HG03280 (cell line): ENCODE results near the gene EFR3B.
"Not testable (repeated sequence)": the region's sequence is repeated elsewhere in the genome, so short reads cannot be mapped to it uniquely, and the experiment has no call there.

Experiments
- ATAC-seq: cut with Tn5 transposase; IDR thresholded peaks from one replicate; pipeline ENCODE4 v1.9.1; 2021; ENCODE audit warnings: mild to moderate bottlenecking, moderate library complexity; ENCODE audit not compliant: unreplicated experiment

EFR3B gene

DNA sequence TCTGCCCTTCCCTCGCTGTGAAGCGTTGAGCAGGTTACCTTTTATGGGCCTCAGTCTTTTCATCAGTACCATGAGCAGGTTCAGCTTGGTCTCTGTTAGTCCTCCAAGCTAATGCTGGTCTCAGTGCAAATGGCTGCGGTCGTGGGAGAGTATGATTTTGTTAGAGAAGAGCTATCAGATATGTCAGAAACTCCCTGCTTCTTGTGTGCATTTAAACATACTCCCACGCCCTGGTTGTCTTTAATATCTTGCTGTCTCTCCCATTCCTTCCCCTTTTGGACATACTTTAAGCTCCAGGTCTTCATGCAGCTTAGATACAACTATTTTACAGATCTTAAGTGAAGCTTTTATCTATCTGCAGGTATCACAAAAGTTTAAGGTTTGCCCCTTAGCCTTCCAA lies 62.9 kb downstream of the EFR3B start:
- no peak for ATAC-seq

DNA sequence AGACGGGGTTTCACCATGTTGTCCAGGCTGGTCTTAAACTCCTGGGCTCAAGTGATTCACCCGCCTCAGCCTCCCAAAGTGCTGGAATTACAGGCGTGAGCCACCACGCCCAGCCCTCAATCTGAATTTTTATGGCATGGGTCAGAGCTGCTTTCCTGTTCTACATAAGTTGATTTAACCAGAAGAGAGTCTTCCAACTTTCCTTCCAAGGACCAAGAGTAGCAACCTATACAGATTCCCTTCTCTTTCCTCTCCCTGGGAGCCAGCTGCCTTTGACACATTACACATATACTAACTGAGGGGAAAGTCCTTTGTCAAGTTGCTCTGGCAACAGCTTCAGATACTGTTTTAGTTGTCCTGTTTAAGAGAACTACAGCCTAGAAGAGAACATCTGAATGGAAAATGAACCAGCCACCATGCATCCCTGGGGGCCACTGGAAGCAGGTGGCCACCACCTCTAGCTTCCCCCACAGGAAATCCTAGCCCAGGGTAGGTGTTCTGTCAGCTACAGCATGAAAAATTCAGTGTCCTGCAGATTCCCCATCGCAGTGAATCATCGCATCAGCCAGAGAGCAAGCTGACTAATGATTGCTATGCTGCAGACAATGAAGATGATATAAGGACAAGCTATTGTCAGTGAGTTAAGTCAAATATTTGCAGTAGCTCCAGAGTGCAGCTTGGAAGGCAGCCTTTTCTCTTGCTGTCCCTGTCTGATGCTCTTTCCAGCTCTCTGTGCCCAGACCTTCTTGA lies 63.6 kb downstream of the EFR3B start:
- ATAC-seq = no peak

GRCh38 chr2:25109822-25110221 lies 67.9 kb downstream of the EFR3B start:
- no peak for ATAC-seq

GRCh38 chr2:25112113-25112512 lies 70.2 kb downstream of the EFR3B start:
- no peak for ATAC-seq

GRCh38 chr2:25115249-25115883 lies 73.5 kb downstream of the EFR3B start:
- no peak for ATAC-seq

- ATAC-seq = no peak
These were observed 74.0 kb downstream of the EFR3B start for GRCh38 chr2:25115902-25116301.

DNA sequence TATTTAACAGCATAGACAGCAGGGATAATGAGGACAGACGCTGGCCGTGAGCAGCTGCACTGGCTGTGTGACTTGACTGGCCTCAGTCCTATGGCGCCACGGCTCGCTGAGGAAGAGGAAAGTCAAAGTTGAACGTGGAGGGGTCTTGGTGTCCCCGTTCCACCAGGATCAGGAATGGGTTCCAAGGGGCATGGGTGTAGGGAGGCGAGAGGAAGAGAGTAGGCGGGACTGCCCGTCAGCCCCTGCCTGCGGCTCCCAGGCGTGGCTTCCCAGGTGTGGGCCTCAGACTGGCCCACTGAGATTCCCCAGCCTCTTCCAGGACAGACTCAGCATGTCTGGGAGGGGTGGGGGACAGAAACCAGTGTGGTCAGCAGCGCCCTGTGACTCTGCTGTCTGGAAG lies 75.1 kb downstream of the EFR3B start:
- no peak for ATAC-seq

DNA sequence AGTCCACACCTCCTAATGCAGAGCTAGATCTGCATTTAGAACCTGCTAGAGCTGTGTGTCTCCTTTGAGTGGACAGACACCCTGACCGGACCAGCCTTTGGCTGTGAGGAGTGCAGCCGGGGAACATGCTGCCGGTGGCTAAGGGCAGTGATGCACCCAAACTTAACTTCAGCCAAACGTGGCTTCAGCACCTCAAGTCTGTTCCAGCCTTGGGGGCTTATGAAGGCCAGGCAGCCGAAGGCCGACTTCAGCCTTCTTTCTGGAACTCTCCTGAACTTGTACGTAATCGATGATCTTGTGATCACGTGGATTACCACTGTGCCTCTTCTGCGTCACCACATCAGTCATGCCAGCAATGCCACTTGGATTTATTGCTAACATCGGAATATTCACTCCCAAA lies 77.4 kb downstream of the EFR3B start:
- no peak for ATAC-seq

GRCh38 chr2:25122367-25122766 lies 80.5 kb downstream of the EFR3B start:
- no peak for ATAC-seq

DNA sequence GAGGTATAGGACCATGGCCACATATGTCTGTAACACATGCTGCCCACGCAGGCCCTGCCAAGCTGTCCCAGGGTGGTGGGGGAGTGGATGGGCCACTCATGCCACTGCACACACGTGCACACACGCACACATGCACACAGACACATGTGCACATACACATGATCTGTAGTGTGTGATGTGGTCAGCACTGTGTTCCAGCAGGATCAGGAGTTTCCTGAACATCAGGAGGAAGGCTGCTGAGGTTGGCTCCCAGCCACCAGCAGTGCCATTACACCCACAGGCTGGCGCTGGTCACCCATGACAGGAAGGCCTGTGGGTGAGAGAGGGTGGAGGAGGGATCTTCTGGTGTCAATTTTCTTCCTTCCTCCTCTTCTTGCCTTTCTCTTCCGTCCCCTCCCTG lies 81.8 kb downstream of the EFR3B start:
- no peak for ATAC-seq

GRCh38 chr2:25125189-25125588 lies 83.3 kb downstream of the EFR3B start:
- no peak for ATAC-seq

DNA sequence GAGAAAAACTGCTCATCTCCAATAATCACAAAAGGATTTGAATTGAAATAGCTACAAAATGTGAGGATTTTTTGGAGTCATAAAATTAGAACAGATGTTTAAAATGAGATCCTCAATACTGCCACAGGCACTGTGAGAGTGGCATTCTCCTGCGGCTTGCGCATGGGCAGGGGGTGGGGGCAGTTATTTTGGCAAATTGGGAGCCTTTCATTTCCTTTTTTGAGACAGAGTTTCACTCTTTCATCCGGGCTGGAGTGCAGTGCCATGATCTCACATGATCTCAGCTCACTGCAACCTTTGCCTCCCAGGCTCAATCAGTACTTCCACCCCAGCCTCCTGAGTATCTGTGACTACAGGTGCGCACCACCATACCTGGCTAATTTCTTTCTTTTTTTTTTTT lies 84.1 kb downstream of the EFR3B start:
- no peak for ATAC-seq

DNA sequence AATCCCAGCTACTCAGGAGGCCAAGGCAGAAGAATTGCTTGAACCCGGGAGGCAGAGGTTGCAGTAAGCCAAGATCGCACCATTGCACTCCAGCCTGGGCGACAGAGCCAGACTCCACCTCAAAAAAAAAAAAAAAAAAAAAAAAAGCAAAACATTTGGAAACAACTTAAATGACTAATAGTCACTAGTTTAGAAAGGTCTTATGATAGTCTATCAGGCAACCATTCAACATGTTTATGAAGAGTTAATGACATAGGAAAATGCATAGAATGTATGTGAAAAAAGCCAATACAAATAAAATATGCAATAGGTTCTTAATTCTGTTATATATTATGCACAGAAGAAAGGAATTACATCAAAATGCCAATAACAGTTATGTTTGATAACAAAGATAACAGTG lies 85.2 kb downstream of the EFR3B start:
- not testable (repeated sequence) for ATAC-seq

DNA sequence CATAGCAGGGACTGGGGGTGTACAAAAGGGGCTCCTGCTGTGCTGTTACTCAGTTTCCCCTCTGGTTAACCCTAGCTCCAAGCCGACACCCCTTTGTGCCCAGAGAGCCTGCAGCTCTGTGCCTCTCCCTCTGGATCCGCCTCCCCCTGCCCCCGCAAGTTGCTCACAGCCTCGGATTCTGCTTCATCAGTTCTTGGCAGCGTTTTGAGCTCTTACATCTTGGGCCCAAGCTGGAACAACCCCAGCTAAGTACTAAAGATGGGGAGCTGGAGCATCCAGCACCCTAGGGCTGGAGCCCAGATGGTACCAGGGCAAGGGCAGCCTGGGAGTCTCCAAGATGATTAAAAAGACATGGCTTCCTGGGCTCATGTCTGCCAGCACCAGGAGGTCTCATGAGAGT lies 85.8 kb downstream of the EFR3B start:
- ATAC-seq = no peak

DNA sequence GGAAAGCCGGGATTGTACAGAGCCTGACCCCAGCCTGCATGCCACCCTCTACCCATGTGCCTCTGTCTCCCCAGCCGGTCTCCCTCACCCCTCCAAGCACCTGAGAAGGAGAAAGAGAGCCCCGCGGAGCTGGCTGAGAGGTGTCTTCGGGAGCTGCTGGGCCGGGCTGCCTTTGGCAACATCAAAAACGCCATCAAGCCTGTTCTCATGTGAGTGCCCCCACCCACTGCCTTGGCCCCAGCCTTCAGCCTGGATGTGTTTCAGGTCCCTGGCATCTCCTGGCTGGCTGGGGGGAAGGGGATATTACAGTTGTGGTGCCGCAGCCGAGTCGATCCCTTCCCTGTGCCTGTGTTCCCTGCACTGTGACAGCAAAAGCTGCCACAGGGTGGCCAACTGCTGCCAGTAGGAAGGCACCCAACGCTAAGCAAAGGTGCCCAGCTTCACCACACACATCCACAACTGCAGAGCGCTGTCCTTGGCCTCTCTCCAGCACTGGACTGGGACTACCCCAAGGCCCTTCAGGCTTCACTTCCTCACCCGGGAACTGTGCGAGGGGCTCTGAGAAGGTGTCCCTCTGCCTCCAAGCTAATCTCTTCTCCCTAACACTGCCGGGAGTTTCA lies 88.1 kb downstream of the EFR3B start:
- no peak for ATAC-seq

GRCh38 chr2:25131253-25131566 lies 89.3 kb downstream of the EFR3B start:
- ATAC-seq = no peak

DNA sequence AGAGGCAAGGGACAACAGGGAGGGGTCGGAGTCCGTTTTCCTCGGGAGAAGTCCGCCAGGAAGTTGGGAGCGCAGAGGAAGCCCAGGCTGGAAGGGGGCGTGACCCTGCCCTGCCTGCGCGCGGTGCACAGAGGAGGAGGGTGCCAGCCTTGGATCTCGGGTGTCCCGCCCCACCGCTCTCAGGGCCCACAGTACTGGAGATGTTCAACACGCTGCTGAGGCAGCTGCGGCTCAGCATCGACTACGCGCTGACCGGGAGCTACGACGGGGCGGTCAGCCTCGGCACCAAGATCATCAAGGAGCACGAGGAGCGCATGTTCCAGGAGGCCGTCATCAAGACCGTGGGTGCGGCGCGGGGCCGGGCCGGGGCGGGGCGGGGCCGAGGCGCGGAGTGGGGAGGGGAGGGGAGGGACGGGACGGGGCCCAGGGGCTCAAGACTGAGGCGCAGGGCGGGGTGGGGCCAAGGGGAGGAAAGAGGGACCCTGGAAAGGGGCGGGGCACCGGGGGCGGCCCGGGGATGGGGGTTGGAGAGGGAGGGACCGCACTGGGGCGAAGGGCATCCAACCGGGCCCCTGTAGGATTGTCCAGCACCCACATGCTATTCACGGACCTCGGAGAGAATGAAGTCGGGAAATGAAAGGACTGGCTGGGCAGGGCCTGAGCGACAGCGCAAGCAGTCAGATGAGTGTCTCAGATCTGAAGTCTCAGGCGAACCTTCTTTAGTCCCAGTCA lies 89.9 kb downstream of the EFR3B start:
- ATAC-seq = no peak

- ATAC-seq = no peak
These were observed 90.4 kb downstream of the EFR3B start for GRCh38 chr2:25132299-25132635.

- no peak for ATAC-seq
These were observed 90.8 kb downstream of the EFR3B start for GRCh38 chr2:25132693-25133092.

- not testable (repeated sequence) for ATAC-seq
These were observed 98.7 kb downstream of the EFR3B start for GRCh38 chr2:25140535-25140934.

GRCh38 chr2:25141120-25141519 lies 99.2 kb downstream of the EFR3B start:
- ATAC-seq = no peak

- ATAC-seq = no peak
These were observed 103.9 kb downstream of the EFR3B start for GRCh38 chr2:25145803-25146202.
